HG02610 (cell line): ENCODE measurements around the gene IVNS1ABP.
A peak's percentile ranks its signal among the peaks of the same experiment; 100 is the strongest.

Experiments used
- ATAC-seq: cut with Tn5 transposase; IDR thresholded peaks from one replicate; pipeline ENCODE4 v1.9.1; 2021; ENCODE audit warnings: mild to moderate bottlenecking, moderate library complexity; ENCODE audit not compliant: unreplicated experiment

Gene IVNS1ABP

GRCh38 chr1:185317034-185317885, at the start of gene IVNS1ABP:
IVNS1ABP (minus strand) TSS chr1:185317243; CDS start chr1:185309493, 7,750 bp downstream.
- peak; percentile 74 for ATAC-seq

GRCh38 chr1:185365951-185366350, 48.9 kb upstream of the IVNS1ABP start:
- no peak for ATAC-seq

- peak; percentile 69 for ATAC-seq
Measured at GRCh38 chr1:185364528-185364927, 47.5 kb upstream of the IVNS1ABP start.

- no peak for ATAC-seq
Measured at GRCh38 chr1:185363205-185363604, 46.2 kb upstream of the IVNS1ABP start.

- no peak for ATAC-seq
Measured at GRCh38 chr1:185360714-185361113, 43.7 kb upstream of the IVNS1ABP start.

GRCh38 chr1:185358957-185359356, 41.9 kb upstream of the IVNS1ABP start:
- no peak for ATAC-seq

- no peak for ATAC-seq
Measured at GRCh38 chr1:185355947-185356346, 38.9 kb upstream of the IVNS1ABP start.

GRCh38 chr1:185353124-185353523, 36.1 kb upstream of the IVNS1ABP start:
- no peak for ATAC-seq

GRCh38 chr1:185351734-185352466, 34.9 kb upstream of the IVNS1ABP start:
- ATAC-seq, result no peak

GRCh38 chr1:185350027-185350442, 33.0 kb upstream of the IVNS1ABP start:
- ATAC-seq, result no peak

GRCh38 chr1:185349556-185349955, 32.5 kb upstream of the IVNS1ABP start:
- no peak for ATAC-seq

GRCh38 chr1:185348985-185349384, 31.9 kb upstream of the IVNS1ABP start:
- no peak for ATAC-seq

- no peak for ATAC-seq
Measured at GRCh38 chr1:185348296-185348695, 31.3 kb upstream of the IVNS1ABP start.

GRCh38 chr1:185345913-185346720, 29.1 kb upstream of the IVNS1ABP start:
- ATAC-seq, result peak; percentile 45

GRCh38 chr1:185343306-185343705, 26.3 kb upstream of the IVNS1ABP start:
- no peak for ATAC-seq

GRCh38 chr1:185342672-185343259, 25.7 kb upstream of the IVNS1ABP start:
- no peak for ATAC-seq

- no peak for ATAC-seq
Measured at GRCh38 chr1:185342017-185342416, 25.0 kb upstream of the IVNS1ABP start.

GRCh38 chr1:185341196-185341781, 24.2 kb upstream of the IVNS1ABP start:
- ATAC-seq, result no peak

- ATAC-seq, result peak; percentile 94
Measured at GRCh38 chr1:185338719-185339622, 21.9 kb upstream of the IVNS1ABP start.
